ENCODE results near the gene DOCK4. TPM values are rescaled to one million over a fixed set of nuclear protein-coding genes. Genes with fewer than 3 reads are reported as not detected.

The DOCK4 gene
- polyA plus RNA-seq, 2 of the 4 experiments (the other 2 are of a cell fraction) = 13.7 to 15.7 TPM

- POLR2A ChIA-PET = no interaction called here
- H3K4me3 ChIP-seq = no peak overlapping the region
- no peaks in the 10 kb centered on the region for H3K4me1 ChIP-seq
- FAIRE-seq = no peak
- H3K27ac ChIP-seq = no peak overlapping the region
- no peak for TF ChIP-seq KDM1A (IDR thresholded peaks at IDR 0.05; ENCODE audit: low read depth)
- peak; percentile 95 for TF ChIP-seq MAFK (IDR thresholded peaks at IDR 0.05; ENCODE audit: partially characterized antibody)
- WGBS (ENCODE audit: missing lambda C conversion rate) = 100% methylated on average over 1 of the region's 1 CpG
- H3K4me2 ChIP-seq = no peak overlapping the region
- CTCF ChIA-PET = no interaction called here
- no peak for DNase-seq (ENCODE audit: low read depth in 1 of 2, low spot score in 1 of 2)
- H3K9me3 ChIP-seq = no peaks in the 10 kb centered on the region; the same call in 2 of the 3 replicates
- no peak for ATAC-seq
These were observed 269.0 kb downstream of the DOCK4 start for GRCh38 chr7:111937163-111937562.

DNA sequence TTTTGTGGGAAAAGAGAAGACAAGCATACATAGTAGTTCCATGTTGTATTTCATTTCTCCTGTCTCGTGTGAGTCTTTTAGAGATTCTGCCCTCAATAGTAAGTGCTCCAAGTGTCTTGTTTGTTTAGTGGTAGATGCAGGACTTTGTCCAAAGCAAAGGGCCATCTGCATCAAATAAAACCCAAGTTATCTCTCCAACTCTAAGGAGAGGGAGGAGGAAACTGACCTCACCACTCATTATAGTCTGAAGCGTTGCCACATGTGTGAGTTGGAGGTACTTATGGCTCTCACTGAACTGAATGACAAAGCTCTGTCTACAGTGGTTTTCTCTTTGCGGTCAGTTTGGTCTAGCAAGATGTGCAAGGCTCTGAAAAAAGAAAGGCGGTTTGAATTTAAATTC is 272.6 kb downstream of the DOCK4 start:
- no peak for ATAC-seq
- ChIA-PET CTCF (no interaction called here), POLR2A (no interaction called here)
- 92% methylated on average over 4 of the region's 4 CpGs for WGBS (ENCODE audit: missing lambda C conversion rate)
- no peak overlapping the region for H3K4me2 ChIP-seq
- no peak for DNase-seq (ENCODE audit: low read depth in 1 of 2, low spot score in 1 of 2)
- H3K4me1 ChIP-seq = 0 out of 3 replicates have a peak, but pooled peaks cover 3% of the 10 kb centered on the region
- no peak for FAIRE-seq
- no peak overlapping the region for H3K27ac ChIP-seq
- H3K4me3 ChIP-seq = no peak overlapping the region
- no peaks in the 10 kb centered on the region for H3K9me3 ChIP-seq
- no peak for TF ChIP-seq TP53 (CRISPR knock-in tag; IDR thresholded peaks at IDR 0.05)
- no peak for TF ChIP-seq KDM5A (IDR thresholded peaks at IDR 0.05)
- no peak for TF ChIP-seq POLR2AphosphoS2 (conservative IDR thresholded peaks at IDR 0.05; ENCODE audit: low read length)
- no peak for TF ChIP-seq CHD4 (IDR thresholded peaks at IDR 0.05; ENCODE audit: borderline replicate concordance)
- TF ChIP-seq FOSB (CRISPR knock-in tag; IDR thresholded peaks at IDR 0.05) = no peak
- no peak for TF ChIP-seq EHF (CRISPR knock-in tag; IDR thresholded peaks at IDR 0.05)
- no peak for TF ChIP-seq ESRRA (IDR thresholded peaks at IDR 0.05; ENCODE audit: borderline replicate concordance, low read length)
- no peak for TF ChIP-seq HEYL (CRISPR knock-in tag; IDR thresholded peaks at IDR 0.05)
- TF ChIP-seq PHF8 (IDR thresholded peaks at IDR 0.05; ENCODE audit: borderline replicate concordance, low read depth) = no peak

DNA sequence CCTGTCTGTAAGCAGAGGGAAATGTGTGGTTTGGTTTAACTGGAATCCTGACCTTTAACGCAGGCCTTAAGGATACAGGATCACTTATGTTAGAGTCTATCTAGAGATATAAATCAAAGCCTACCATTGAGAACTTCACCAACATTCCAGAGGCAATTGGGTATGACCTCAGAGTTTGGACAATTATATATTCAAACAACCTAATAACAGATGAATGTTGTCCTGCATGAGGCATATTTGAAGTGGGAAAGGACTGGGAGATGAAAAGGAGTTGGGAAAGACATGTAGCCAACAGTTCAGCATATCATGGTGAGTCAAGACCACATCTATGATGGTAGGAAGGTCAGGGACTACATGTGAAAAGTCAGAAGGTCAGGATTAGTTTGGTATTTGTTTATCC is 274.2 kb downstream of the DOCK4 start:
- TF ChIP-seq RNF2 (IDR thresholded peaks at IDR 0.05; ENCODE audit: borderline replicate concordance, low read depth) (no peak), POLR2AphosphoS2 (conservative IDR thresholded peaks at IDR 0.05; ENCODE audit: low read length) (no peak)
- no peak for DNase-seq (ENCODE audit: low read depth in 1 of 2, low spot score in 1 of 2)
- Histone ChIP-seq H3K4me1 (0 out of 3 replicates have a peak, but pooled peaks cover 3% of the 10 kb centered on the region), H3K4me2 (no peak overlapping the region), H3K4me3 (no peak overlapping the region), H3K27ac (no peak overlapping the region), H3K9me3 (no peaks in the 10 kb centered on the region)
- POLR2A ChIA-PET = no interaction called here
- FAIRE-seq = no peak
- no peak for ATAC-seq
- CTCF ChIA-PET = no interaction called here
- WGBS (ENCODE audit: missing lambda C conversion rate) = 100% methylated on average over 1 of the region's 1 CpG

DNA sequence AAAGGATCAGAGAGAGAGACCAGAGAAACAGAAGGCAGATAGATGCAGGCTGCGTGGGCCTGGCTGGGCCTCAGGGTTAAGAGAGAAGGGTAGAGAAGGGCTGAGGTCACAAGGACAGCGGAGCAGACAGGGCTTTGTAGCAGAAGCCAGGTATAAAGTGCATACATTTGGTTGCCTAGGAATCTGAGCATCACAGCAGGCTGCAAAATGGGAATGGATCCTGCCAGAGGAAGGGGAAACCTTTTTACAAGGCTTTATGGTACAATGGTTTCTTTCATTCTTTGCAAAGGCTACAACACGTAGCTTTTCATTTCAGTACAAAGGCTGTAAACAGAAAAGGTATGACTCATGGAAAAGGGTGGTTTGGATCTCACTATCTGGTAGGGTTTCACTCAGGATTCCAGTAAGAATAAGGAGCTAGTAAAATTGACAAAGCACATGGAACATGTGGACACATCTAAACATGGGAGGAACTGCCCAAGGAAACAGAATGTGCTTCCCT is 275.1 kb downstream of the DOCK4 start:
- ChIA-PET CTCF (no interaction called here), POLR2A (no interaction called here)
- Histone ChIP-seq H3K27ac (no peak overlapping the region), H3K9me3 (no peaks in the 10 kb centered on the region), H3K4me3 (no peak overlapping the region), H3K4me1 (0 out of 3 replicates have a peak, but pooled peaks cover 3% of the 10 kb centered on the region), H3K4me2 (no peak overlapping the region)
- FAIRE-seq (no peak), DNase-seq (ENCODE audit: low read depth in 1 of 2, low spot score in 1 of 2) (no peak), ATAC-seq (no peak)
- WGBS (ENCODE audit: missing lambda C conversion rate) = 83% methylated on average over 3 of the region's 3 CpGs
- TF ChIP-seq, protein P1, sequence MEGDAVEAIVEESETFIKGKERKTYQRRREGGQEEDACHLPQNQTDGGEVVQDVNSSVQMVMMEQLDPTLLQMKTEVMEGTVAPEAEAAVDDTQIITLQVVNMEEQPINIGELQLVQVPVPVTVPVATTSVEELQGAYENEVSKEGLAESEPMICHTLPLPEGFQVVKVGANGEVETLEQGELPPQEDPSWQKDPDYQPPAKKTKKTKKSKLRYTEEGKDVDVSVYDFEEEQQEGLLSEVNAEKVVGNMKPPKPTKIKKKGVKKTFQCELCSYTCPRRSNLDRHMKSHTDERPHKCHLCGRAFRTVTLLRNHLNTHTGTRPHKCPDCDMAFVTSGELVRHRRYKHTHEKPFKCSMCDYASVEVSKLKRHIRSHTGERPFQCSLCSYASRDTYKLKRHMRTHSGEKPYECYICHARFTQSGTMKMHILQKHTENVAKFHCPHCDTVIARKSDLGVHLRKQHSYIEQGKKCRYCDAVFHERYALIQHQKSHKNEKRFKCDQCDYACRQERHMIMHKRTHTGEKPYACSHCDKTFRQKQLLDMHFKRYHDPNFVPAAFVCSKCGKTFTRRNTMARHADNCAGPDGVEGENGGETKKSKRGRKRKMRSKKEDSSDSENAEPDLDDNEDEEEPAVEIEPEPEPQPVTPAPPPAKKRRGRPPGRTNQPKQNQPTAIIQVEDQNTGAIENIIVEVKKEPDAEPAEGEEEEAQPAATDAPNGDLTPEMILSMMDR (IDR thresholded peaks at IDR 0.05) = no peak
- TF ChIP-seq CEBPB (IDR thresholded peaks at IDR 0.05) = no peak
- TF ChIP-seq HEYL (CRISPR knock-in tag; IDR thresholded peaks at IDR 0.05) = no peak
- no peak for TF ChIP-seq RFX5 (IDR thresholded peaks at IDR 0.05)
- TF ChIP-seq KDM1A (IDR thresholded peaks at IDR 0.05; ENCODE audit: low read depth) = no peak
- no peak for TF ChIP-seq TFCP2L1 (CRISPR knock-in tag; IDR thresholded peaks at IDR 0.05)
- TF ChIP-seq MYC (IDR thresholded peaks at IDR 0.05; ENCODE audit: borderline replicate concordance, low read length) = no peak
- no peak for TF ChIP-seq RCOR1 (IDR thresholded peaks at IDR 0.05; ENCODE audit: low read depth, low read length)
- no peak for TF ChIP-seq EP300 (IDR thresholded peaks at IDR 0.05)
- no peak for TF ChIP-seq RAD21 (conservative IDR thresholded peaks at IDR 0.05 in 1 of 2, IDR thresholded peaks at IDR 0.05 in 1 of 2)
- TF ChIP-seq RNF2 (IDR thresholded peaks at IDR 0.05; ENCODE audit: borderline replicate concordance, low read depth) = no peak
- TF ChIP-seq BHLHE40 (IDR thresholded peaks at IDR 0.05; ENCODE audit: low read depth, low read length) = no peak
- TF ChIP-seq ZFP36 (IDR thresholded peaks at IDR 0.05; ENCODE audit: borderline replicate concordance, partially characterized antibody) = no peak
- TF ChIP-seq JUN (IDR thresholded peaks at IDR 0.05) = no peak
